ENCODE results near the gene RSRC2.
A peak's percentile ranks its signal among the peaks of the same experiment; 100 is the strongest.

The RSRC2 gene

DNA sequence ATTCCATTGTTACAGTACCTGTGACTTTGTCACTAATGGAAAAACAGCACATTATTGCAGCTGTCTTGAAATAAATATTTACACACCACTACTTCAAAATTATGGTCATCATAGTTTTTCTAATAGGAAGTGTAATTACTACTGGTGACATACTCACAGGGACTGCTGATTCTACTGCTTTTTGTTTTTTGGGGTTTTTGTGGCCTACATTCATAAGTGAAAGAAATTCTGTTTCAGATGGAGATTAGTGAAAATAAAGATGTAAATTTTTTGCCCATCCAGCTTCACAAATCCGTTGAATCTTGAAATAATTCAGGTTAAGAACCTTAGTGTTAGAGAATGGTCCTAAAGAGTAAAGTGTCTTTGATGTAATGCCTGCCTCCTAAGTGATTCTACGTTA, 17.8 kb upstream of the RSRC2 start:
- peaks cover 81% of the 10 kb centered on the region for H3K36me3 ChIP-seq (ENCODE audit: control insufficient read depth, insufficient read depth, low read length)
- H3K4me3 ChIP-seq (ENCODE audit: extremely low read depth, insufficient read depth, low read length, poor library complexity, severe bottlenecking): no peak overlapping the region
- H3K27ac ChIP-seq (ENCODE audit: low read depth, low read length, severe bottlenecking): no peak overlapping the region
- WGBS, 2 experiments (ENCODE audit: insufficient coverage in 2 of 2): 83% methylated on average over 1 of the region's 2 CpGs; no CpG with 5 or more reads in 1 of the 2 experiments
- H3K4me1 ChIP-seq (ENCODE audit: control insufficient read depth, insufficient read depth, low read length, poor library complexity, severe bottlenecking): no peaks in the 10 kb centered on the region
- H3K9me3 ChIP-seq (ENCODE audit: control insufficient read depth, low read length): no peaks in the 10 kb centered on the region

DNA sequence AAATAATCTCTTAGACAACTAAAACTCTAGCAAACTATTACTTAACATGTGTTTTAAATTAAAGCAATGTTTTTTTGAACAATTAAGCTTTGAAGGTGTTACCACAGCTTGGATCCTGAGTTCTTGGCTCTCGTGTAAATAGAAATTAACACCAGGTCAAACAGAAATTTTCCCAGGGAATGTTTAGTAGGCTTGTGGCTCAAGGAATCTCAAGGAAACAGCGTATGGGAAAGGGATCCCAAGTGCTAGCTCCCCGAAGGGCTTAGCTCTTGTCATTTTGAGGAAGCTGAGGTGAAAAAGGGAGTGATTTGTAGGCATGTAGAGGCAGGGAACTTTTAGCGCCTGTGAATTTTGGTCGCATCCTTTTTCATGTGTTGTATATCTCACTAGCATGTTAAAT, 11.8 kb upstream of the RSRC2 start:
- no peak overlapping the region for H3K4me3 ChIP-seq (ENCODE audit: extremely low read depth, insufficient read depth, low read length, poor library complexity, severe bottlenecking)
- H3K27ac ChIP-seq (ENCODE audit: low read depth, low read length, severe bottlenecking): no peak overlapping the region
- peaks cover 10% of the 10 kb centered on the region for H3K4me1 ChIP-seq (ENCODE audit: control insufficient read depth, insufficient read depth, low read length, poor library complexity, severe bottlenecking)
- 100% methylated on average over 3 of the region's 5 CpGs for WGBS, 2 experiments (ENCODE audit: insufficient coverage in 2 of 2)
- peaks cover 89% of the 10 kb centered on the region for H3K36me3 ChIP-seq (ENCODE audit: control insufficient read depth, insufficient read depth, low read length)
- H3K9me3 ChIP-seq (ENCODE audit: control insufficient read depth, low read length): no peaks in the 10 kb centered on the region

DNA sequence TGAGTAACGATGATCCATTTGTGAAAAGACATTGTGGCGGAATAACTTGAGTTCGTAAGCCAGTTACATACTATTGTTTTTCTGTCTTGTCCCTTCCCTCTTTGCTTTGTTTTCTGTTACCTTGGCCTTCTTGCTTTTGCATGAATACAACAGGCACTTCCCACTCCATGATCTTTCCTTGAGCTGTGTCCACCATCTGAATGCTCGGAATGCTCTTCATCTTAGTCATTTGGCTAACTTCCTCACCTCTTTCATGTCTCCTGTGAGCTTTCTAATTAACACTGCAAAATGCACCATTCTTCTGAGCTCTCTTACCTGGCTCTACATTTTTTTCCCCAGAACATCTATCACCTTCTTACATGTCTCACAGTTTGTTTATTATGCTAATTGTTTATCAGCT, 10.3 kb upstream of the RSRC2 start:
- H3K36me3 ChIP-seq (ENCODE audit: control insufficient read depth, insufficient read depth, low read length): peaks cover 87% of the 10 kb centered on the region
- peaks cover 10% of the 10 kb centered on the region for H3K4me1 ChIP-seq (ENCODE audit: control insufficient read depth, insufficient read depth, low read length, poor library complexity, severe bottlenecking)
- no peak overlapping the region for H3K4me3 ChIP-seq (ENCODE audit: extremely low read depth, insufficient read depth, low read length, poor library complexity, severe bottlenecking)
- WGBS, 2 experiments (ENCODE audit: insufficient coverage in 2 of 2): 96% methylated on average over 2 to 4 of the region's 4 CpGs
- peak overlapping the region; percentile 8 for H3K27ac ChIP-seq (ENCODE audit: low read depth, low read length, severe bottlenecking)
- H3K9me3 ChIP-seq (ENCODE audit: control insufficient read depth, low read length): no peaks in the 10 kb centered on the region

DNA sequence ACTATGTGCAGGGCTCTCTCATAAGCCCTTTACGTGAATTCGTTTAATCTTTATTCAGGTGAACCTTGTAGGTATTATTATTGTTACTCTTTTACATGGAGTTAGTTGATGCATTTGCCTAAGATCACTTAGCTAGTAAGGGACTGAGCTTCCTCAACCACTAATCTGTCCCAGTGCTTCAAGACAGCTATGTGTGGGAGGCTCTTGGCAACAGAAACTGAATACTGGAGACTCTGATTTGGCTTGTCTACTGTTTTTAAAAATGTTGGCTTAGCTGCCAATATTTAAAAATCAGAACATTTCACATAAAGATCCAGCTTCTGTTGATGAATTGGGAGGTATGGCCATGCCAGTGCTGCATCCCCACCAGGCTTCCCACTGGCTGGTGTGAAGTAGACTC, 7.1 kb upstream of the RSRC2 start:
- Histone ChIP-seq H3K4me1 (ENCODE audit: control insufficient read depth, insufficient read depth, low read length, poor library complexity, severe bottlenecking) (peaks cover 10% of the 10 kb centered on the region), H3K27ac (ENCODE audit: low read depth, low read length, severe bottlenecking) (no peak overlapping the region), H3K4me3 (ENCODE audit: extremely low read depth, insufficient read depth, low read length, poor library complexity, severe bottlenecking) (no peak overlapping the region), H3K36me3 (ENCODE audit: control insufficient read depth, insufficient read depth, low read length) (peaks cover 85% of the 10 kb centered on the region), H3K9me3 (ENCODE audit: control insufficient read depth, low read length) (no peaks in the 10 kb centered on the region)
- 100% methylated on average over 1 of the region's 2 CpGs; no CpG with 5 or more reads in 1 of the 2 experiments for WGBS, 2 experiments (ENCODE audit: insufficient coverage in 2 of 2)

DNA sequence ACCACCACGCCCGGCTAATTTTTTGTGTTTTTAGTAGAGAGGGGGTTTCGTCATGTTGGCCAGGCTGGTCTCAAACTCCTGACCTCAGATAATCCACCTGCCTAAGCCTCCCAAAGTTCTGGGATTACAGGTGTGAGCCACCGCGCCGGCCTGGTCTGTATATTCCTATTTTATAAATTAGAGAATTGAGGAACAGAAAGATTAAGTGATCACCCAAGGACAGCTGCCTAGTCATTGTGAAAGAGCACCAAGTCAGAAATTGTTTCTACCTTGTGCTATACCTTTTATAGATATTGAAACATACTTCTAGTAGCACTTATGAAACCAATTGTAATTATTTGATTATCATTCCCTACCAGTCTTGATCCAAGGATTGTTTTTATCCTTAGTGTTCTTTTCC, 2.3 kb upstream of the RSRC2 start:
- Histone ChIP-seq H3K36me3 (ENCODE audit: control insufficient read depth, insufficient read depth, low read length) (peaks cover 57% of the 10 kb centered on the region), H3K9me3 (ENCODE audit: control insufficient read depth, low read length) (no peaks in the 10 kb centered on the region), H3K4me3 (ENCODE audit: extremely low read depth, insufficient read depth, low read length, poor library complexity, severe bottlenecking) (no peak overlapping the region), H3K4me1 (ENCODE audit: control insufficient read depth, insufficient read depth, low read length, poor library complexity, severe bottlenecking) (peaks cover 5% of the 10 kb centered on the region), H3K27ac (ENCODE audit: low read depth, low read length, severe bottlenecking) (no peak overlapping the region)
- 90% methylated on average over 2 of the region's 6 CpGs; no CpG with 5 or more reads in 1 of the 2 experiments for WGBS, 2 experiments (ENCODE audit: insufficient coverage in 2 of 2)

DNA sequence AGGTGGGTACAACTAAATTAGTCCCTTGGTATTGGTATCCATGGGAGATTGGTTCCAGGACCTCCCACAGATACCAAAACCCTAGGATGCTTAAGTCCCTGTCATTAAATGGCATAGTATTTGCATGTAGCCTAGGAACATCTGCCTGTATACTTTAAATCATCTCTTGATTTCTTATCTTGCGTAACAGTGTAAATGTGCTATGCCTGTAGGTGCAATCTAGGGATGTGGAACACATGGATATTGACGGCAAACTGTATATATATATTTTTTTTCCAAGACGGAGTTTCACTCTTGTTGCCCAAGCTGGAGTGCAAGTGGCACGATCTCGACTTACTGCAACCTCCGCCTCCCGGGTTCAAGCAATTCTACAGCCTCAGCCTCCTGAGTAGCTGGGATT, 1.8 kb upstream of the RSRC2 start:
- 95 to 97% methylated on average over 5 to 7 of the region's 7 CpGs for WGBS, 2 experiments (ENCODE audit: insufficient coverage in 2 of 2)
- H3K27ac ChIP-seq (ENCODE audit: low read depth, low read length, severe bottlenecking): no peak overlapping the region
- H3K4me3 ChIP-seq (ENCODE audit: extremely low read depth, insufficient read depth, low read length, poor library complexity, severe bottlenecking): peak overlapping the region; percentile 98
- H3K4me1 ChIP-seq (ENCODE audit: control insufficient read depth, insufficient read depth, low read length, poor library complexity, severe bottlenecking): peaks cover 5% of the 10 kb centered on the region
- no peaks in the 10 kb centered on the region for H3K9me3 ChIP-seq (ENCODE audit: control insufficient read depth, low read length)
- peaks cover 57% of the 10 kb centered on the region for H3K36me3 ChIP-seq (ENCODE audit: control insufficient read depth, insufficient read depth, low read length)

DNA sequence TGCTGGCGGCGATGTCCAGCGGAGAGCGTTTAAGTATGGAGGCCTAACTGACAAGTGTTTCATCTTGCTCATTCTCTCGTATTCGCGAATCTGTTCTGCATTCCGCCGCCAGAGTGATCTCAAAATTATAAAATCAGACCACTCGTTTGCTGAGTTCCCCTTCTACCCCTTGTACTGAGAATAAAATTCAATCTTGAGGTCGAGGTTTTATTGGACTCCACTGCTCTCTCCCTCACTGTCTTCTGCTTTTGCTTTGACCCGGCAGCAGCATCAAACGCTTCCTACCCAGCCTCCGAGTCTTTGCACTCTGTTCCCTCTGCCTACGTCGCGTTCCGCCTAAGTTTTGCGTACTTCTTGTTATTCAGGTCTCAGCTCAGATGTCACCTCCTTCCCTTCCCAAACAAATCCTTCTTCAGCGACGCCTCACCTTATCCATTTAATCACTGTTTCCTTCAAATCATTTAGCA, 775 bp upstream of the RSRC2 start:
- 0 to 1% methylated on average over 15 to 19 of the region's 21 CpGs for WGBS, 2 experiments (ENCODE audit: insufficient coverage in 2 of 2)
- no peaks in the 10 kb centered on the region for H3K9me3 ChIP-seq (ENCODE audit: control insufficient read depth, low read length)
- H3K27ac ChIP-seq (ENCODE audit: low read depth, low read length, severe bottlenecking): peak overlapping the region; percentile 100
- peak overlapping the region; percentile 98 for H3K4me3 ChIP-seq (ENCODE audit: extremely low read depth, insufficient read depth, low read length, poor library complexity, severe bottlenecking)
- H3K4me1 ChIP-seq (ENCODE audit: control insufficient read depth, insufficient read depth, low read length, poor library complexity, severe bottlenecking): peaks cover 5% of the 10 kb centered on the region
- H3K36me3 ChIP-seq (ENCODE audit: control insufficient read depth, insufficient read depth, low read length): peaks cover 54% of the 10 kb centered on the region

DNA sequence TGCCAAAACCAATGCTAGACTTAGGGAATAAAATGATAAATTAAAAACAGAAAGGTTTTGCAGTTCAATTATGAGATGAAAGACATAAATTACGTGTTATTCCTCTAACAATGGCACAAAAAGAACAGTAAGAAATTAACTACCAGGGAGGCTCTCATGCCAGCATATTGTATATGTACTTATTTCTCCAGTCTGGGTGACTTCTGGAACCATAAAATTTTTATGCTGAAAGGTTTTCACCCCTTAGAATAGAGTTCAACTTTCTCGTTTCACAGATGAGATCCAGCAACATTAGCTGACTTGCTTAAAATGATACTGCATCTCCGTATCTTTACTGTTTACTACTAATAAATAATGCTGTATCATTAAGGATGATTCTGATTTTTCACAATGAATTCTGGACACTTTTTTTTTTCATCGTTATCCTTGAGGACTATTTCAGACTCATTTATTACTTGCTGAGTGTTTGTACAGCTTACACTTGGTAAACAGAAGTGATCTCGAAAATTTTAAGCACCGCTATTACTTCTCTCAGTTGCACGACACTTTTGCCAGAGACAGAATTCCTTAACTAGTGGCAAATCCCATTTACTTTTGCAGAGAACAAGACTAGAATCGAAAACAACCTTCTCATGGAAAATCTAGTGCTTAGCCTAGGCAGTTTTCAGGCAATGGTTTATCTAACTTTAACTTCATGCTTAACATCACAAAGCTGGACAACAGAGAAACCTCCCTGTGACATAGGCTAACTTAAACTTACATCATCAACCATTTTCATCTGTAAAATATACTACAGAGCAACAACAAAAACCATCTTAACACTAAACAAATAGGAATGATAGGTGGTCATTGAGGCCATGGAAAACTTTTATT, 2.7 kb downstream of the RSRC2 start:
- Histone ChIP-seq H3K4me1 (ENCODE audit: control insufficient read depth, insufficient read depth, low read length, poor library complexity, severe bottlenecking) (peaks cover 5% of the 10 kb centered on the region), H3K36me3 (ENCODE audit: control insufficient read depth, insufficient read depth, low read length) (peaks cover 64% of the 10 kb centered on the region), H3K27ac (ENCODE audit: low read depth, low read length, severe bottlenecking) (no peak overlapping the region), H3K9me3 (ENCODE audit: control insufficient read depth, low read length) (no peaks in the 10 kb centered on the region), H3K4me3 (ENCODE audit: extremely low read depth, insufficient read depth, low read length, poor library complexity, severe bottlenecking) (peak overlapping the region; percentile 98)
- WGBS, 2 experiments (ENCODE audit: insufficient coverage in 2 of 2): 84 to 88% methylated on average over 4 to 6 of the region's 8 CpGs

DNA sequence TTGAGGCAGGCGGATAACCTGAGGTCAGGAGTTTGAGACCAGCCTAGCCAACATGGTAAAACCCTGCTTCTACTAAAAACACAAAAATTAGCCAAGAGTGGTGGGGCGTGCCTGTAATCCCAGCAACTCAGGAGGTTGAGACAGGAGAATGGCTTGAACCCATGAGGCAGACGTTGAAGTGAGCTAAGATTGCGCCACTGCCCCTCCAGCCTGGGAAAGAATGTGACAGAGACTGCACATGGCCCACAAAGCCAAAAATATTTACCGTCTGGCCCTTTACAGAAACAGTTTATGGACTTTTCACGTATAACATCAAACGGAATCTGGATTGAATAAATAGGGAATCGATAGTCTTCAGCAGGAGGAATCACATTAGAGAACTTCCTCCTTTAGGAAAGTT, 3.5 kb downstream of the RSRC2 start:
- Histone ChIP-seq H3K4me3 (ENCODE audit: extremely low read depth, insufficient read depth, low read length, poor library complexity, severe bottlenecking) (no peak overlapping the region), H3K27ac (ENCODE audit: low read depth, low read length, severe bottlenecking) (no peak overlapping the region), H3K4me1 (ENCODE audit: control insufficient read depth, insufficient read depth, low read length, poor library complexity, severe bottlenecking) (peaks cover 4% of the 10 kb centered on the region), H3K36me3 (ENCODE audit: control insufficient read depth, insufficient read depth, low read length) (peaks cover 65% of the 10 kb centered on the region), H3K9me3 (ENCODE audit: control insufficient read depth, low read length) (no peaks in the 10 kb centered on the region)
- WGBS, 2 experiments (ENCODE audit: insufficient coverage in 2 of 2): 89 to 94% methylated on average over 4 to 5 of the region's 8 CpGs

DNA sequence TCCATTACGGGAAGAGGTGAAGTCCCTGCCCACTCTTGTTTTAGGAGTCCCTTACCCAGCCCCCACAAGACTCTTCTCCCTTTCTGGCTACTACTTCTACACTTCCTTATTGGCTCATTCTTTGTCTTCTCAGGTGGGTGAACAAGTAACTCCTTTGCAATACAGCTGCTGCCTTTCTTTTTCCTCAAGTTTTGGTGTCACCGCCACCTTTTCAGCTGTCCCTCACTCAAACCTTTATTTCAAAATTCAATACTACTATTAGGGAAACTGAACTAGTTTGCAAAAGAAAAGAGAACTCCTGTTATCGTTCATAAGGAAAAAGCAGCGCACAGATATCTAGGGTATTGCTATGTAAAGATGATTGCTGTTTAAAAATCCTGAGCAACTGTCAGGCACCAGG, 6.1 kb downstream of the RSRC2 start:
- Histone ChIP-seq H3K36me3 (ENCODE audit: control insufficient read depth, insufficient read depth, low read length) (peaks cover 89% of the 10 kb centered on the region), H3K27ac (ENCODE audit: low read depth, low read length, severe bottlenecking) (no peak overlapping the region), H3K4me1 (ENCODE audit: control insufficient read depth, insufficient read depth, low read length, poor library complexity, severe bottlenecking) (no peaks in the 10 kb centered on the region), H3K9me3 (ENCODE audit: control insufficient read depth, low read length) (no peaks in the 10 kb centered on the region), H3K4me3 (ENCODE audit: extremely low read depth, insufficient read depth, low read length, poor library complexity, severe bottlenecking) (no peak overlapping the region)
- 100% methylated on average over 1 to 3 of the region's 4 CpGs for WGBS, 2 experiments (ENCODE audit: insufficient coverage in 2 of 2)

DNA sequence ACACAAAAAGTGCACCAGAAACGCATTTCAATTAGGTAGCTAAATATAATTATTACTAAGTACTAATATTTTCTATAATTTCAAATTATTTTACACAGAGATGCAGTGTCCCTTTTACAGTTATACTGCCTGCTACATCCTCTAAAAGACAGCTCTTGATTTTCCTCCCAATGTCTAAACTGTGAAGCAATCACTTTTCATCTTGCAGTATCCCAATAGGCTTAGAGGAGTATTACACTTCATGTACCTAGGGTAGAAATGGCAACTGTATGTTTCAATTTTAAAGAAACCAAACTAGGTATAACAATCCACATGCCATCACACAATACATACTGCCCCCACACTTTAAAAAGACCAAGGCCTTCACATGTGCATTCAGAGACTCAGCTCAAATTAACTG, 7.3 kb downstream of the RSRC2 start:
- WGBS, 2 experiments (ENCODE audit: insufficient coverage in 2 of 2): no CpG with 5 or more reads among the region's 1 CpG

More for the DNA sequence above, 7.3 kb downstream of the RSRC2 start:
- H3K4me1 ChIP-seq (ENCODE audit: control insufficient read depth, insufficient read depth, low read length, poor library complexity, severe bottlenecking): no peaks in the 10 kb centered on the region
- no peak overlapping the region for H3K4me3 ChIP-seq (ENCODE audit: extremely low read depth, insufficient read depth, low read length, poor library complexity, severe bottlenecking)
- H3K36me3 ChIP-seq (ENCODE audit: control insufficient read depth, insufficient read depth, low read length): peaks cover 90% of the 10 kb centered on the region
- H3K27ac ChIP-seq (ENCODE audit: low read depth, low read length, severe bottlenecking): no peak overlapping the region
- no peaks in the 10 kb centered on the region for H3K9me3 ChIP-seq (ENCODE audit: control insufficient read depth, low read length)
